AG10803 (cell line): ENCODE data around the gene EIF1AD.

Experiments
- DNase-seq: peaks from one replicate; pipeline ENCODE4 v3.0.0; 2010; ENCODE audit warnings: low read depth
- H3K4me3 ChIP-seq: 2 replicates; pipeline ENCODE4 v1.5.1; 2011; ENCODE audit warnings: mild to moderate bottlenecking, low read length, control low read depth
- TF ChIP-seq, protein P1 (sequence below): conservative IDR thresholded peaks from 2 replicates; pipeline ENCODE4 v1.5.1; 2011; ENCODE audit warnings: mild to moderate bottlenecking, low read length, control low read depth, inconsistent platforms

The EIF1AD gene

GRCh38 chr11:66007201-66007634 lies 5.3 kb upstream of the EIF1AD start:
- H3K4me3 ChIP-seq: no peak overlapping the region
- no peak for DNase-seq
- TF ChIP-seq, protein P1, sequence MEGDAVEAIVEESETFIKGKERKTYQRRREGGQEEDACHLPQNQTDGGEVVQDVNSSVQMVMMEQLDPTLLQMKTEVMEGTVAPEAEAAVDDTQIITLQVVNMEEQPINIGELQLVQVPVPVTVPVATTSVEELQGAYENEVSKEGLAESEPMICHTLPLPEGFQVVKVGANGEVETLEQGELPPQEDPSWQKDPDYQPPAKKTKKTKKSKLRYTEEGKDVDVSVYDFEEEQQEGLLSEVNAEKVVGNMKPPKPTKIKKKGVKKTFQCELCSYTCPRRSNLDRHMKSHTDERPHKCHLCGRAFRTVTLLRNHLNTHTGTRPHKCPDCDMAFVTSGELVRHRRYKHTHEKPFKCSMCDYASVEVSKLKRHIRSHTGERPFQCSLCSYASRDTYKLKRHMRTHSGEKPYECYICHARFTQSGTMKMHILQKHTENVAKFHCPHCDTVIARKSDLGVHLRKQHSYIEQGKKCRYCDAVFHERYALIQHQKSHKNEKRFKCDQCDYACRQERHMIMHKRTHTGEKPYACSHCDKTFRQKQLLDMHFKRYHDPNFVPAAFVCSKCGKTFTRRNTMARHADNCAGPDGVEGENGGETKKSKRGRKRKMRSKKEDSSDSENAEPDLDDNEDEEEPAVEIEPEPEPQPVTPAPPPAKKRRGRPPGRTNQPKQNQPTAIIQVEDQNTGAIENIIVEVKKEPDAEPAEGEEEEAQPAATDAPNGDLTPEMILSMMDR: no peak

GRCh38 chr11:66006891-66007176 lies 4.9 kb upstream of the EIF1AD start:
- H3K4me3 ChIP-seq: no peak overlapping the region
- TF ChIP-seq, protein P1: no peak
- no peak for DNase-seq

- TF ChIP-seq, protein P1: no peak
- no peak for DNase-seq
Measured at GRCh38 chr11:66006134-66006890, 4.4 kb upstream of the EIF1AD start.

DNA sequence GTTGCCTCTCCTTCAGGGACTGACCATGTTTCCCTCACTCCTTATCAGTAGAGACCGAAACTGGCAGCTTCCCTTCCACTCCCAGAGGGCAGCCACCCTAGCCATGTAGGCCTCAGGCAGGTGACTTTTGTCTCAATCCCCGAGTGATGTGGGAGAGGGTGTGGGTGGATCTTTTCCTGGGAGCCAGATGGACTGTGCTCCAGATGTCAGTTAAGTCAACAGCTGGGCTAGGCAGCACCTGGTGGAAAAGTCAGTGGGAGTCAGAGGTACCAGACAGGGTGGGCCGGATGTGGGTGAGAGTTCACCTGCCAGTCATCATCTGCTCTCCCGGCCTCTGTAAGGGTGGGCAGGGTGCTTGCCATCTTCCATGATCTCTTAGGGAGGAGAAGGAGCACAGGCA lies 2.2 kb upstream of the EIF1AD start:
- H3K4me3 ChIP-seq: no peak overlapping the region
- no peak for DNase-seq
- TF ChIP-seq, protein P1: no peak

More at GRCh38 chr11:66006134-66006890, 4.4 kb upstream of the EIF1AD start:
- no peak overlapping the region for H3K4me3 ChIP-seq

- peak overlapping the region; percentile 97 for H3K4me3 ChIP-seq
- no peak for DNase-seq
- TF ChIP-seq, protein P1: no peak
Measured at GRCh38 chr11:66003291-66003690, 1.3 kb upstream of the EIF1AD start.

DNA sequence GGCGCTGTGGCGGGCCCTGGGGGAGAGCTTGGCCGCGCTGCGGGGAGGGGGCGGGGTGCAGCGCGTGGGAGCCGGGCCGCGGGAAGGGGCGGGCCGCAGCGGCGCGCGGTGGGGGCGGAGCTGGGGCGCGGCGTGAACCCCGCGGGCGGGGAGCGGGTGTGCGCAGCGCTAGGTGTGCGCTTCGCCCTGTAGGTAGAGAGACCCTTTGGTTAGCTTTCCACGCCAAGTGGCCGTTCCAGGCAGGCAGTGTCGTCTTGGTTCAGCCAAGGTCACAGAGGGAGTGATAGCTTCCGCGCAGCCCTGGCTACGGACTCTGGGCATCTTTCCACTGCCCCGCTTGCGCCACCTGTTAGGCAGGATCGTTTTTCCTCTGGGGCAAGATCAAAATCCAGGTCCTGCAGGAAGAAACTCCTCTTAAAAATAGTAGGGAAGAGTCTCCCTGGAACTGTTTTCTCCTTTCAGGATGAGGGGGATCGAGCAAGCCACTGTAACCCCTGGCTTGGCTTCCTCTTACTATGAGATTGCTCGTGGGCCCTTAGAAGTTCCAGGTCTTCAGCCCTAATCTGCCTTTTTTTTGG lies 780 bp upstream of the EIF1AD start:
- TF ChIP-seq, protein P1: peak; percentile 32
- peak overlapping the region; percentile 97 for H3K4me3 ChIP-seq
- peak; percentile 44 for DNase-seq

DNA sequence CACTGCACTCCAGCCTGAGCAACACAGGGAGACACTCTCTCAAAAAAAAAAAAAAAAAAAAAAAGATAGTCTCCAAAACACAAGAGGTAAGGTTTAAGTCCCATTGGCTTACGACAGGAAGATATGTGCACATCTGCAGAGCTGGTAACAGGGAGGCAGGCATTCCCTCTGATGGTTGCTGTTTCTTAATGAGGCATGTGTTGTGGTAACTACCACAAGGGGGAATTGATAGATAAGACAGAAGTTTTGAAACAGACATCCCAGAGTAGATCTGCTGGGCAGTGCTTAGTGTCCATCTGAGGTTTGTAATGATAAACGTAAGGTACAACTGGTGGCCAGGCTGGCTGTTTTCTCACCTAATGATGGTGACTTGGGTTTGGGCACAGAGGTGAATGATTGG lies 4.7 kb downstream of the EIF1AD start:
- no peak for DNase-seq
- TF ChIP-seq, protein P1: no peak
- no peak overlapping the region for H3K4me3 ChIP-seq
